Measurements from ENCODE around the gene ADAM8.
"Not testable (repeated sequence)": the region's sequence is repeated elsewhere in the genome, so short reads cannot be mapped to it uniquely, and the experiment has no call there.

The ADAM8 gene

GRCh38 chr10:133227256-133227655 lies 49.4 kb downstream of the ADAM8 start:
- no peak for TF ChIP-seq CTCF (IDR thresholded peaks at IDR 0.05; ENCODE audit: low read depth, low read length)
- no peak for DNase-seq (ENCODE audit: extremely low read depth, low read depth)

GRCh38 chr10:133226251-133226808 lies 50.3 kb downstream of the ADAM8 start:
- DNase-seq (ENCODE audit: extremely low read depth, low read depth): no peak
- TF ChIP-seq CTCF (IDR thresholded peaks at IDR 0.05; ENCODE audit: low read depth, low read length): no peak

- TF ChIP-seq CTCF (IDR thresholded peaks at IDR 0.05; ENCODE audit: low read depth, low read length): no peak
- DNase-seq (ENCODE audit: extremely low read depth, low read depth): no peak
Observed at GRCh38 chr10:133225707-133226191, 50.9 kb downstream of the ADAM8 start.

GRCh38 chr10:133224756-133225372 lies 51.8 kb downstream of the ADAM8 start:
- no peak for DNase-seq (ENCODE audit: extremely low read depth, low read depth)
- TF ChIP-seq CTCF (IDR thresholded peaks at IDR 0.05; ENCODE audit: low read depth, low read length): no peak

GRCh38 chr10:133224076-133224475 lies 52.6 kb downstream of the ADAM8 start:
- DNase-seq (ENCODE audit: extremely low read depth, low read depth): no peak
- no peak for TF ChIP-seq CTCF (IDR thresholded peaks at IDR 0.05; ENCODE audit: low read depth, low read length)

- not testable (repeated sequence) for DNase-seq (ENCODE audit: extremely low read depth, low read depth)
Observed at GRCh38 chr10:133221756-133222155, 54.9 kb downstream of the ADAM8 start.

GRCh38 chr10:133221331-133221730 lies 55.3 kb downstream of the ADAM8 start:
- DNase-seq (ENCODE audit: extremely low read depth, low read depth): no peak
- TF ChIP-seq CTCF (IDR thresholded peaks at IDR 0.05; ENCODE audit: low read depth, low read length): no peak

GRCh38 chr10:133219782-133220181 lies 56.9 kb downstream of the ADAM8 start:
- DNase-seq (ENCODE audit: extremely low read depth, low read depth): no peak
- no peak for TF ChIP-seq CTCF (IDR thresholded peaks at IDR 0.05; ENCODE audit: low read depth, low read length)
